Umbilical cord (tissue), 2 donors: ENCODE measurements around the gene SLC35G6. TPM values are rescaled to one million over a fixed set of nuclear protein-coding genes. Genes with fewer than 3 reads are reported as not detected.
"Not testable (repeated sequence)": the region's sequence is repeated elsewhere in the genome, so short reads cannot be mapped to it uniquely, and the experiment has no call there.

ENCODE experiments used
- DNase-seq: peaks from one replicate; pipeline ENCODE4 v3.0.0-alpha.2; 2015; ENCODE audit warnings: low spot score
- total RNA-seq: library from RNA; depleted of rRNA; stranded (reverse); fragments of >200 nt; gene quantifications from one replicate; pipeline ENCODE4 v1.2.3, GENCODE V29; 2014; ENCODE audit warnings: low replicate concordance; ENCODE audit not compliant: insufficient read depth

Gene SLC35G6
- total RNA-seq: 0.24 TPM

DNA sequence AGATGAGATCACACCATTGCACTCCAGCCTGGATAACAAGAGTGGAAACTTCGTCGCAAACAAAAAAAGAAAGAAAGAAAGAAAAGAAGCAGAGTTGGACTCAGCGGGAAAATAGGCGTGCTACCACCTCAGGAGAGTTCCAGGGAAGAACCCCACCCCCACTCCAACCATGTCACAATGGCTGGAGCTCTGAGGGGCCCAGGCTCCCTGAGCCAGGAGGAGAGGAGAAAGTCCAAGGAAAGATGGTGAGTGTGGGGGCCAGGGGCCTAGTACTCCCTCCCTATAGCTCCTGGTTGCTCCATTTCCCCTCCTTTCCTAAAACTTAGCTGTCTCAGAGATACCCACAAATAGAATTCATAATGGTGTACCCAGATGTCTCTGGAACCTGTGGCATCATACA lies at the start of gene SLC35G6:
Gene SLC35G6, plus strand, starts transcription at position 172 of the 400 bp plus-strand sequence. Its CDS starts 71 bp downstream, at position 243.
- DNase-seq: not testable (repeated sequence)

DNA sequence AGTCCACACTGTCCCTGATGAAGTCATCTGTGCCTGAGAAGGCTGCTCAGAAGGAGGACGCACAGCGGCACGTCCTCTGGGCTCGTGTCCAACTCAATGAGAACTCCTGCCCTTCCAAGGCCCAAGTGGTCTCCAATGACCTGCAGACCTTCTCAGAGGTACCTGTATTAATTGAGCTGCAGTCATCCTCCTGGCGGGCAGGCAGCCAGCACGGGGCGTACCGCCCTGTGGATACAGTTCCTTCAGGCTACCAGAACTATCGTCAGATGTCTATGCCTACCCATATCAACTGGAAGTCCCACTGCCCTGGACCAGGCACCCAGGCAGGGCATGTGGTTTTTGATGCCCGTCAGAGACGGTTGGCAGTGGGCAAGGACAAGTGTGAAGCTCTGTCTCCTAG lies 49.0 kb upstream of the SLC35G6 start:
- DNase-seq: no peak

DNA sequence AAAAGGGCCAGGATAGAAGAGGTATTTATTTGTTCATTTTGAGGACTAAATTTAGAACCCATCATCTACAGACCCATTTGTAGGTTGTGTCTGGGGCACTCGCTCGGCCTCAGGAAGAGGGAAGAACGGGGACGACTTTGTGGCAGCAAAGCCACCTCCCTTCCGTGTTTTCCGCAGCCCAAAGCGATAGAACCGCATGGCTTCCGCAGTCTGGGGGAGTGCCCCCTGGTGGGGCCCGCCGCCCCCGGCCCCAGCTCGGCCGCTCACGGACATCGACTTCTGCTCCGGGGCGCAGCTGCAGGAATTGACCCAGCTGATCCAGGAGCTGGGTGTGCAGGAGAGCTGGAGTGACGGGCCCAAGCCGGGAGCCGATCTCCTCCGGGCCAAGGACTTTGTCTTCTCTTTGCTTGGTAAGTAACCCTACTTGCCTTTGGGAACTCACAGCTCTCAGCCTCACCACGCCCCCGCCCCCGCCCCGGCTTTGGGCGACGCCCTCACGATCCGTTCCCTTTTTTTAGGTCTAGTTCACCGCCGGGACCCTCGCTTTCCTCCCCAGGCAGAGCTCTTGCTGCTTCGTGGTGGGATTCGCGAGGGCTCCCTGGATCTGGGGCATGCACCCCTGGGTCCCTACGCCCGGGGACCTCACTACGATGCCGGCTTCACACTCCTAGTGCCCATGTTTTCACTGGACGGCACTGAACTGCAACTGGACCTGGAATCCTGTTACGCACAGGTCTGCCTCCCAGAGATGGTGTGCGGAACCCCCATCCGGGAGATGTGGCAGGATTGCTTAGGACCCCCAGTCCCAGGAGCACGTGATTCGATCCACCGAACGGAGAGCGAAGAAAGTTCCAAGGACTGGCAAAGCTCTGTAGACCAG lies 45.3 kb upstream of the SLC35G6 start:
- no peak for DNase-seq

DNA sequence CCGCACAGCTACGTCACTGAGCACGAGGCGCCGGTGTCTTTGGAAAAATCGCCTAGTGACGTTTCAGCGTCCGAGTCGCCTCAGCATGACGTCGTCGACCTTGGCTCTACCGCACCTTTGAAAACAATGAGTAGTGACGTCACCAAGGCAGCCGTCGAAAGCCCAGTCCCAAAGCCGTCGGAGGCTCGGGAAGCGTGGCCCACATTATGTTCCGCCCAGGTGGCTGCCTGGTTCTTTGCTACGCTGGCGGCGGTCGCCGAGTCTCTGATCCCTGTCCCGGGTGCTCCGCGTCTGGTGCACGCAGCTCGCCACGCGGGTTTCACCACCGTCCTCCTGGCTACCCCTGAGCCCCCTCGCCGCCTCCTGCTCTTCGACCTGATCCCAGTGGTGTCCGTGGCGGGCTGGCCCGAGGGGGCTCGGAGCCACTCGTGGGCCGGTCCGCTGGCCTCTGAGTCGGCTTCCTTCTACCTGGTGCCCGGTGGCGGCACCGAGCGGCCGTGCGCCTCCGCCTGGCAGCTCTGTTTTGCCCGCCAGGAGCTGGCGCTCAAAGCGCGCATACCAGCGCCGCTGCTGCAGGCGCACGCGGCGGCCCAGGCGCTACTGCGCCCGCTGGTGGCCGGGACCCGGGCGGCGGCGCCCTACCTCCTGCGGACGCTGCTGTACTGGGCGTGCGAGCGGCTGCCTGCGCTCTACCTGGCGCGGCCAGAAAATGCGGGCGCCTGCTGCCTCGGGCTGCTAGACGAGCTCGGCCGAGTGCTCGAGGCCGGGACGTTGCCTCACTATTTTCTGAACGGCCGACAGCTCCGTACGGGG lies 44.5 kb upstream of the SLC35G6 start:
- peak; percentile 78 for DNase-seq

DNA sequence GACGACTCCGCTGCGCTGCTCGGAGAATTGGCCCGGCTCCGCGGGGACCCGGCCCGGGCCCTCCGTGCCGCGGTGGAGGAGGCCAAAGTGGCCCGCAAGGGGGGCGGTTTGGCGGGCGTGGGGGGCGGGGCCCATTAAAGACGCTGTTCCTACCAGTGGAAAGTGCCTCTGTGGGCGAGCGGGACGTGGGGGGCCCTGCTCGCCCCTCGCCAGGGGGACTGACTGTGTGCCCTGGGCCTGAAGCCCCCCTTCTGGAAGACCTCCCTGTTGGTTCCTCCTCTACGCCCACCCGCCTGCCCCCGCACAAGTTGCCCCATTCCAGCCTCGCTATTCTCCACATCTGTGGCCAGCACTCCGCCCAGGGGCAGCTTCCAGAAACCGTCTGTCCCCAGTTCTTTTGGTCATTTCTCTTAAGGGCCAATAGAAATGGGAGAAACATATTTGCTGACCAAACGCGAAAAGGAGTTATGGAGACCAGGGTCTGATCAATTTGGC lies 43.8 kb upstream of the SLC35G6 start:
- DNase-seq: no peak

DNA sequence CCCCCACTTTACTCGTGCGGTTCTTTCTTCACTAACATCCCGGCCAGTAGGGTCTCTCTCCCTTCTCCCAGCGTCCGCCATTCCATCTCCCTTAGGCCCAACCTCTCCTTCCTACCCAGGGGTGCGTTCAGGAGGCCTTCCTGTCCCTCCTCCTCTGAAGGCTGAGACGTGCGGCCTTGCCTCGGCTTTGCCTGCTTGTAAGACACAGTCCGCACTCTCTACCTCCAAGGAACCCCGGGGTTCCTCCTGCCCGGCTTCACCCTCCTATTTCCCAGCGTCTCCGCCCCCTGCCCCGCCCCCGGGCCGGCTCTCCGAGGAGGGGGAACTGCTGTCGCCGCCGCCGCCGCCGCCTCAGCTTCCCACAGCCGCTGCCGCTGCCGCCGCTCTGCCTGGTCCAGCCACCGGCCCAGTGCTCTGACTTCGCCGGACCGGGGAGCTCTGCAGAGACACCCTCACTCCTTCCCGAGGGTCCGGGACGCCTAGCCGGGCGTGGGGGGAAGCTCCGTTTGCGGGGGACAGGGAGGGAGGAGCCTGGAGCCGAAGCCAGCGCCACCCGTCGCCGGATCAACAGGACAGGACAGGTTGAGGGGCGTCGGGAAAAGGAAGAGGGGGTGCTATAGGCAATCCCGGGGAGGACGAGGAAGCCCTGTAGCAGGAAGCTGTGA lies 43.2 kb upstream of the SLC35G6 start:
- peak; percentile 77 for DNase-seq

- no peak for DNase-seq
These were observed 42.4 kb upstream of the SLC35G6 start for GRCh38 chr17:7438656-7439460.

DNA sequence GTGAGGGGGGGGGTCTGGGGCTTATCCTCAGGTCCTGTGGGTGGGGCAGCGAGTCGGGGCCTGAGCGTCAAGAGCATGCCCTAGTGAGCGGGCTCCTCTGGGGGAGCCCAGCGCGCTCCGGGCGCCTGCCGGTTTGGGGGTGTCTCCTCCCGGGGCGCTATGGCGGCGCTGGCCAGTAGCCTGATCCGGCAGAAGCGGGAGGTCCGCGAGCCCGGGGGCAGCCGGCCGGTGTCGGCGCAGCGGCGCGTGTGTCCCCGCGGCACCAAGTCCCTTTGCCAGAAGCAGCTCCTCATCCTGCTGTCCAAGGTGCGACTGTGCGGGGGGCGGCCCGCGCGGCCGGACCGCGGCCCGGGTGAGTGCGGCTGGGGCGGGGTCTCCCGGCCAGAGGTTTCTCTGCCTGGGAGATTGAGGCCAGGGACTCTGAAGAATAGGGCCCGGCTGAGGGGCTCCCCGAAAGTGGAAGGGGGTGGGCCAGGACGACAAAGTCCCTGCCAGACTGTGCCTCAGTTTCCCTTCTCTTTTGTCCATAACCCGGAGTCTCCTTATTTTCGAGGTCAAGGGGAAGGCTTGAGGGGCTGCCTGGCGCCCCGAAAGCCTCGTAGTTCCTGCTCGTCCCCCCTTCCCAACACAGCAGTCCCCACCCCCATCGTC lies 41.7 kb upstream of the SLC35G6 start, which contains the start of gene FGF11:
Gene FGF11, plus strand, starts transcription at position 51 of the 651 bp plus-strand sequence. Its CDS starts 109 bp downstream, at position 160.
- DNase-seq: no peak

DNA sequence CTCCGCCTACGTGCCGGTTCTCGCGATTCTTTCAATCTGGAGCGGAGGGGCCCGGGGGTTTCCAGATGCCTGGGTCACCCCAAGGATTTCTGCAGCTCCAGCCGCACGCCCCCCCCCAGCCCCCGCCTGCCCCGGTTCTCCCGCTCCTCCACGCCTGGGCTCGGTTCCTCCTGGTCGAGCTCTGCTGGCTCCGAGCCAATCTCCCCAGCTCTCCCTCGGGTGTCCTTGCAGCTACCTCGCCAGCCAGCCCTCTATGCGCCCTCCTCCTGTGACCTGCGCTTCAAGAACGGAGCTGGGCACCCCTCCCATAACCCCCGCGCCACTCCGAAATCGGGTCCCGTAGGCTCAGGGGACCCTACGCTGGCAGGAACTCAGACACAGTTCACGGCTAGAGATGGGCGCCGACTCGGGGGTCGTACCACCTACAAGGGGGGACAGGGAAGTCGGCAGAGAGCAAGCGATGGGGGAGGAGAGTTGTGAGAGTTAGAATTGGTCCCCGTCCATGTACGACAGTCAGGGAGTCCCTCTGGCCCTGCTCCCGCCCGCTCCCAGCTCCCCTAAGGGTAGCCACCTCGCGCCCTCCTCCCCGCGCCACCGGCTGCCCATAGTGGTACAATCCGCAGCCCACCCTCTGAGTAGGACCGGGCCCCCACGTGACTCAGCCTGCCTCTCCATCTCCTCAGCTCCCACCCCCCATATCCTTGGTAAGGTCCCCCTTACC lies 41.0 kb upstream of the SLC35G6 start:
- DNase-seq: peak; percentile 58

GRCh38 chr17:7440834-7441195 lies 40.4 kb upstream of the SLC35G6 start:
- DNase-seq: no peak

DNA sequence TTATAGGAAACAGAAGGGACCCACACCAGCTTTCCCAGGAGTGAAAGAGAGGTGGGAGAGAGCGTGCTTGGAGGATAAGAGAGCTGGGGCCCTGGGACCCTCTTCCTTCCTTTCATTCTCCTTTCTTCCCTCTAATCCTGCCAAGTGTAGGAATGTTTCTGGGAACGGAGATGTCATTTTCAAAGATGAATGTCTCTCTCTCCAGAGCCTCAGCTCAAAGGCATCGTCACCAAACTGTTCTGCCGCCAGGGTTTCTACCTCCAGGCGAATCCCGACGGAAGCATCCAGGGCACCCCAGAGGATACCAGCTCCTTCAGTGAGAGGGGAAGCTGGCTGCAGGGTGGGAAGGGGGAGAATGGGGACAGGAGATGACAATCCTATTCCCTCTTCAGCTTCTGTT lies 40.0 kb upstream of the SLC35G6 start:
- DNase-seq: no peak

DNA sequence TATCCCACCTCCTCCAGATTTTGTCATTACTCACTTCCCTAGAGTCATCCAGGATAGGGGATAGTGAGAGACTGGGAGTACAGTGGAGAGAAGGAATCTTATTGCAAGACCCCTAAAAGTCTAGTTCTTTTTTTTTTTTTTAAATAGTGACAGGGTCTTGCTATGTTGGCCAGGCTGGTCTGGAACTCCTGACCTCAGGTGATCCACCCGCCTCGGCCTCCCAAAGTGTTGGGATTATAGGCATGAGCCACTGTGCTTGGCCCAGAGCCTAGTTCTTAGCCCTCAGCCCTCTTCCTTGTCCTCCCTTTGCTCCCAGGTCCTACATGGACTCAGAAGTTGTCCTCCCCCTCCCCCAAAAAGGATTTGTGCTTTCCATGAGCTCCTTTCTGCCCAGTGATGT lies 39.1 kb upstream of the SLC35G6 start:
- DNase-seq: no peak

DNA sequence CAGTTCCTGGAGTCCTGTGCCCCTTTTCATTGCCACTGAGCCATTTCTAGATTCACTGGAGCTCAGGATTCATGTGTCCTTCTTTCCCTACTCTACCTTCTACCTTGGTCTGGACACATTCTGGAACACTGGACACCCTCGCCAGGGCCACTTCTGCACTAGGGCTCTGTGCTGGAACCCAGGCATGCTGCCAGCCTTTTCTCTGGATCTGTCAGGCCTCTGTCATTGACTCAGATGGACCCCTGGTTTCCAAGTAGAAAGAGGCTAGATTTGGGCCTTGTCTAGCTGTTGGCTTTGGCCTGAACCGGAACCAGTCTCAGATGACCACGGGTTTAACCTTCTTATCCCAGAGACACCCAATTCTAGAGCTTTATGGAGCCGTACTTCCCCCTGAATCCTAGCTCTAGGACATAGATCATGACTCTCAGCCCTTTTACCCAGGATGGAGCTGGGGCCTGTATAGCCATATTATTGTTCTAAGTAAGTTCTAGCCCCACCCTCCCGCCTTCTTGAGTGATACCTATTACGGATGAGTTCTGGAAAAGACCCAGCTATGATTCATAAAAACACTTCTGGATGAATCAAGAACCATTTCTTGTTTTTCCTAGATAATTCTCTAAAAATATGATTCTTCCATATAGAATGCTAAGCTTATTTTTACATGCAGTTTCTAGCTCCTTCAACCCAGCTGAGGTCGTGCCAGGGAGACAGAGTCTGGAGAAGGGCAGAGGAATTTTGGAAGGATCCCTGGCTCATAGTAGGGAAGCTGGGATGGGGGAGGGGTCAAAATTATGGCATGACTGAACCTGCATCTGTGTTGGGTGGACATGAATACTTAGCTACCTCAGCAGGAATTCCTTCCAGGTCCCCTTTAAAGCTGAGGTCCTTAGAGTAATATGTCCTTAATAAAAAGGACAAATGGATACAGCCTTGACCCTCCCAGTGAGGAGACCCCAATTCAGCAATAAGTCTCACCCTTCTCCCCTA lies 37.5 kb upstream of the SLC35G6 start:
- DNase-seq: no peak

- no peak for DNase-seq
These were observed 36.3 kb upstream of the SLC35G6 start, which contains the start of gene CHRNB1 for GRCh38 chr17:7444682-7445618. Gene CHRNB1, plus strand, starts transcription at chr17:7445061. Its CDS starts 67 bp downstream, at chr17:7445128.

DNA sequence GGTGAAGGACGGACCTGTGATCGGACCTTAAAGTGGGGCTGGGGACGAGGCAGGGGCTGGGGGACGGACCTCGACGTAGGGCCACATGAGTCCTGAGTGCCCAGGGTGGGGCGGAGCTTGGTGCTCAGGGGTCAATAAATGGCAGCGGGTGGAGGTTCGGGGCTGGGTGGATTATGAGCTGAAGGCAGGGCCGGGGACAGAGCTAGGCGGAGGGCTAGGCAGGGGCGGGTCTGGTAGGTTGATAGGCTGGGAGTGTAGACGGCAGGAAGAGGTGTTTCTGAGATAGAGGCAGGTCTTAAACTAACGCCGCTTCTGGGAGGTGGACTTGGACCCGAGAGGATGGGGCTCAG lies 35.7 kb upstream of the SLC35G6 start:
- DNase-seq: no peak

GRCh38 chr17:7448461-7448860 lies 32.8 kb upstream of the SLC35G6 start:
- DNase-seq: no peak

DNA sequence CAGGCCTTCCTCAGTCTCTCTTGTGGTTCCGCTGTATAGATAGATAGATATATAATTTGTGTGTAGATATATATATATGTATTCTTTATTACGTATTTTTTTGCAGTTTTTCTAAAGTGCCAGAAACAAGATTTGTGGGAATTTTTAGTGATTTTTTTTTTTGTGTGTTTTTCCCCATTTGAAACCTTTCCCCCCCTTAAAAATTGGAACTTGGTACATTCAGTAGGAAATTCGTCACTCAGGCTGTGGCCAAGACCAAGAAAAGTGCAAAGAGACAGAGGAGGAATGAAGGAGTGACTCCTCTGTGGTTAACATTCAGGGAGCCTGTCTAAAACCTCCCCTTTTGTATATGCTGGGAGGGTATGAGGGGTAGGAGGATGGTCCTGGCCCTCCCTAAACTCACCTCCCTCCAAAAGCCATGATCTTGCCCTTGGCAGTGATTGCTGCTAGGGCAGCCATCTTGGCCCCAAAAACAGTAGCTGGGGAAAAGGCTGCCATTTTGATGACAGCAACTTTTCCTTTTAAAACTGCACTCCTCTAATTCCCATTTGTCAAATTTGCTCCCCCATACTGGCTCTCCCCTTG lies 21.2 kb upstream of the SLC35G6 start:
- DNase-seq: no peak
